Upper lobe of left lung (tissue), 6 donors: ENCODE data around the gene RPRD1A. TPM values are rescaled to one million over a fixed set of nuclear protein-coding genes. Genes with fewer than 3 reads are reported as not detected.
"Not testable (repeated sequence)": the region's sequence is repeated elsewhere in the genome, so short reads cannot be mapped to it uniquely, and the experiment has no call there.

Experiments used
- ATAC-seq, 2 donors: fragments of 200-7000 bp; cut with Tn5 transposase; one replicate each; pipeline ENCODE4 v1.9.1; 2022; ENCODE audit warnings: mild to moderate bottlenecking in 2 of 2, moderate library complexity in 2 of 2; ENCODE audit not compliant: low FRiP score in 2 of 2
- DNase-seq, 2 donors: peaks; one replicate each; pipeline ENCODE4 v3.0.0-alpha.2; 2019 to 2020
- H3K27ac ChIP-seq, 4 donors: fragments of 200-600 bp; sonication (generic); one replicate each; pipeline ENCODE4 v1.5.1; 2016 to 2019
- H3K27me3 ChIP-seq, 4 donors: fragments of 200-600 bp; sonication (generic); one replicate each; pipeline ENCODE4 v1.5.1; 2017 to 2019
- H3K36me3 ChIP-seq, 4 donors: fragments of 200-600 bp; sonication (generic); one replicate each; pipeline ENCODE4 v1.5.1; 2016 to 2019
- H3K4me1 ChIP-seq, 4 donors: fragments of 200-600 bp; sonication (generic); one replicate each; pipeline ENCODE4 v1.5.1; 2018 to 2019
- H3K4me3 ChIP-seq, 4 donors: fragments of 200-600 bp; sonication (generic); one replicate each; pipeline ENCODE4 v1.5.1; 2017 to 2019; ENCODE audit warnings: mild to moderate bottlenecking in 2 of 4, moderate library complexity in 1 of 4
- H3K9me3 ChIP-seq, 4 donors: fragments of 200-600 bp; sonication (generic); one replicate each; pipeline ENCODE4 v1.5.1; 2018 to 2019
- CTCF ChIP-seq, 6 experiments: fragments of 450-650 bp in 4 of 6; fragments of 200-600 bp in 2 of 6; sonication (generic) in 2 of 6; IDR thresholded peaks; one replicate each; pipeline ENCODE4 v1.5.1; 2016 to 2019; ENCODE audit warnings: antibody characterized with exemption in 6 of 6
- EP300 ChIP-seq, 4 donors: sonication (generic); formaldehyde crosslinking; IDR thresholded peaks; one replicate each; pipeline ENCODE4 v1.5.1; 2017; ENCODE audit warnings: antibody characterized with exemption in 4 of 4, control low read depth in 2 of 4
- POLR2A ChIP-seq, 4 donors: fragments of 450-650 bp; IDR thresholded peaks; one replicate each; pipeline ENCODE4 v1.5.1; 2016 to 2017; ENCODE audit warnings: antibody characterized with exemption in 4 of 4, mild to moderate bottlenecking in 2 of 4
- POLR2AphosphoS5 ChIP-seq, 2 donors: sonication (generic); formaldehyde crosslinking; IDR thresholded peaks; one replicate each; pipeline ENCODE4 v1.5.1; 2017; ENCODE audit warnings: antibody characterized with exemption in 2 of 2
- WGBS, 2 donors: methylation state at CpG; one replicate each; pipeline ENCODE4 v1.1.5; 2017 to 2018; 5-methylcytosine and 5-hydroxymethylcytosine counted together
- total RNA-seq, 6 donors: library from RNA; depleted of rRNA in 4 of 6; stranded (reverse); fragments of >200 nt in 4 of 6; gene quantifications; one replicate each; pipeline versions ENCODE4 v1.1.0 to v1.2.1, GENCODE V29; 2016 to 2021
- donor health status: DM: no; HTN: no; CAD: no; lungs with moderate emphysema.
- donor health status: DM: no; HTN: yes; CAD: no; lungs with severe emphysema.

Gene RPRD1A, protein sequence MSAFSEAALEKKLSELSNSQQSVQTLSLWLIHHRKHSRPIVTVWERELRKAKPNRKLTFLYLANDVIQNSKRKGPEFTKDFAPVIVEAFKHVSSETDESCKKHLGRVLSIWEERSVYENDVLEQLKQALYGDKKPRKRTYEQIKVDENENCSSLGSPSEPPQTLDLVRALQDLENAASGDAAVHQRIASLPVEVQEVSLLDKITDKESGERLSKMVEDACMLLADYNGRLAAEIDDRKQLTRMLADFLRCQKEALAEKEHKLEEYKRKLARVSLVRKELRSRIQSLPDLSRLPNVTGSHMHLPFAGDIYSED
- 10 to 100 TPM; 30.6 to 84.4 (median 44.3) TPM for total RNA-seq

- ATAC-seq: peak; percentile 97 to 98
- H3K4me1 ChIP-seq: peaks cover 9 to 18% (median 12%) of the 10 kb centered on the region in 4 donors
These were observed at the start of gene RPRD1A for GRCh38 chr18:36067055-36067957. TSS of gene RPRD1A (minus strand) at chr18:36067559. CDS start at chr18:36067404, 155 bp downstream.

DNA sequence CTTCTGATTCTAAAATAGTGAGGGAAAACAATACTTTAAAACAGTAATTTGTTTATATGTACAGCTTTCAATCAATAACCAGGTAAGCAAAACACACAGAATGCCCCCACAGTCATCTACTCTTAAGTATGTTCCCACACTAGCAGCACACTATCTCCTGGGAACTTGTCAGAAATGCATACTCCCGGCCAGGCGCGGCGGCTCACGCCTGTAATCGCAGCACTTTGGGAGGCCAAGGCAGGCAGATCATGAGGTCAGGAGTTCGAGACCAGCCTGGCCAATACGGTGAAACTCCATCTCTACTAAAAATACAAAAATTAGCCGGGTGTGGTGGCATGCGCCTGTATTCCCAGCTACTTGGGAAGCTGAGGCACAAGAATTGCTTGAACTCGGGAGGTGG lies 49.4 kb upstream of the RPRD1A start:
- H3K36me3 ChIP-seq: peaks cover 13 to 67% (median 19%) of the 10 kb centered on the region in 4 donors
- WGBS, 2 donors: 94 to 96% methylated on average over 11 of the region's 11 CpGs
- not testable (repeated sequence) for H3K27me3 ChIP-seq, H3K9me3 ChIP-seq, H3K4me1 ChIP-seq, H3K27ac ChIP-seq, ATAC-seq, H3K4me3 ChIP-seq
- peak in 1 of 2 donors; percentile 60 for DNase-seq

More at GRCh38 chr18:36067055-36067957, at the start of gene RPRD1A:
- WGBS, 2 donors: 1% methylated on average over 38 to 66 of the region's 66 CpGs
- Histone ChIP-seq H3K9me3 (no peaks in the 10 kb centered on the region), H3K36me3 (peaks cover 0 to 3% (median 0%) of the 10 kb centered on the region in 4 donors), H3K27me3 (no peaks in the 10 kb centered on the region), H3K4me3 (peak within 1 kb of the TSS; percentile 71 to 97 (median 90)), H3K27ac (peak within 1 kb of the TSS; percentile 89 to 98 (median 96))
- peak; percentile 98 to 100 for DNase-seq
- TF ChIP-seq EP300 (IDR thresholded peaks at IDR 0.05): peak in 1 of 4 donors; percentile 42
- peak in 1 of 6 experiments; percentile 19 for TF ChIP-seq CTCF (IDR thresholded peaks at IDR 0.05)
- peak; percentile 83 to 89 for TF ChIP-seq POLR2AphosphoS5 (IDR thresholded peaks at IDR 0.05)
- TF ChIP-seq POLR2A (IDR thresholded peaks at IDR 0.05): peak in 3 of 4 donors; percentile 32 to 75 (median 74)

DNA sequence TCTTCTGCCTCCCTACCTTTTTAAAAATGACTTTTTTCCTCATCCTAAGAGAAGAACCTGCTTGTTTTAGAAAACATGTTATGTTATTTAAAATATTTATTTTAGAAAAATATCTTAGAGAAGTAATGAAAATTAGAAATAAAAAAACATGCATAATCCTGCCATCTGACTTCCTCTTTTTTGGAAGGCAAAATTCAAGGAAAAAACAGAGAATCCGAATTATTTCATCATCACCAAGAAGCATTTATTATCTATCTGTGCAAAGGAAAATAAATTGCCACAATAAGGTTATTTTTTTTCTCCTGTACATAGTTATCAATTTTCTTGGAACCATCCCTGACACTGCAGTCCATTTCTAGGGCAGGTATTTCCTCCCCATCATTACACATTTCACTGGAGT lies 47.4 kb upstream of the RPRD1A start:
- Histone ChIP-seq H3K36me3 (peaks cover 13 to 70% (median 14%) of the 10 kb centered on the region in 4 donors), H3K9me3 (no peaks in the 10 kb centered on the region), H3K27ac (no peak overlapping the region), H3K4me1 (no peaks in the 10 kb centered on the region), H3K27me3 (no peaks in the 10 kb centered on the region), H3K4me3 (no peak overlapping the region)
- no peak for TF ChIP-seq POLR2A (IDR thresholded peaks at IDR 0.05)
- no peak for TF ChIP-seq EP300 (IDR thresholded peaks at IDR 0.05)
- no peak for TF ChIP-seq CTCF (IDR thresholded peaks at IDR 0.05)
- no peak for ATAC-seq
- WGBS, 2 donors: 81% methylated on average over 1 of the region's 1 CpG
- DNase-seq: no peak

- ATAC-seq (no peak), DNase-seq (no peak)
- no peaks in the 10 kb centered on the region for H3K4me1 ChIP-seq
- H3K27me3 ChIP-seq: no peaks in the 10 kb centered on the region
- H3K36me3 ChIP-seq: peaks cover 13 to 75% (median 14%) of the 10 kb centered on the region in 4 donors
- H3K27ac ChIP-seq: no peak overlapping the region
- no peak for TF ChIP-seq CTCF (IDR thresholded peaks at IDR 0.05)
- TF ChIP-seq POLR2A (IDR thresholded peaks at IDR 0.05): no peak
- TF ChIP-seq EP300 (IDR thresholded peaks at IDR 0.05): no peak
- TF ChIP-seq POLR2AphosphoS5 (IDR thresholded peaks at IDR 0.05): no peak
- H3K9me3 ChIP-seq: no peaks in the 10 kb centered on the region
- WGBS, 2 donors: 70 to 75% methylated on average over 4 of the region's 4 CpGs
- H3K4me3 ChIP-seq: no peak overlapping the region
These were observed 46.9 kb upstream of the RPRD1A start for GRCh38 chr18:36114251-36114650.

- peaks cover 13 to 72% (median 14%) of the 10 kb centered on the region in 4 donors for H3K36me3 ChIP-seq
- DNase-seq: no peak
- TF ChIP-seq POLR2AphosphoS5 (IDR thresholded peaks at IDR 0.05): no peak
- TF ChIP-seq POLR2A (IDR thresholded peaks at IDR 0.05): no peak
- no peak for TF ChIP-seq CTCF (IDR thresholded peaks at IDR 0.05)
- no peak for TF ChIP-seq EP300 (IDR thresholded peaks at IDR 0.05)
These were observed 44.9 kb upstream of the RPRD1A start for GRCh38 chr18:36112302-36112701.

More at GRCh38 chr18:36112302-36112701, 44.9 kb upstream of the RPRD1A start:
- ATAC-seq: no peak
- Histone ChIP-seq H3K27ac (no peak overlapping the region), H3K27me3 (no peaks in the 10 kb centered on the region), H3K4me3 (no peak overlapping the region), H3K4me1 (no peaks in the 10 kb centered on the region), H3K9me3 (no peaks in the 10 kb centered on the region)
